Measurements from ENCODE around the gene LCN1.

DNA sequence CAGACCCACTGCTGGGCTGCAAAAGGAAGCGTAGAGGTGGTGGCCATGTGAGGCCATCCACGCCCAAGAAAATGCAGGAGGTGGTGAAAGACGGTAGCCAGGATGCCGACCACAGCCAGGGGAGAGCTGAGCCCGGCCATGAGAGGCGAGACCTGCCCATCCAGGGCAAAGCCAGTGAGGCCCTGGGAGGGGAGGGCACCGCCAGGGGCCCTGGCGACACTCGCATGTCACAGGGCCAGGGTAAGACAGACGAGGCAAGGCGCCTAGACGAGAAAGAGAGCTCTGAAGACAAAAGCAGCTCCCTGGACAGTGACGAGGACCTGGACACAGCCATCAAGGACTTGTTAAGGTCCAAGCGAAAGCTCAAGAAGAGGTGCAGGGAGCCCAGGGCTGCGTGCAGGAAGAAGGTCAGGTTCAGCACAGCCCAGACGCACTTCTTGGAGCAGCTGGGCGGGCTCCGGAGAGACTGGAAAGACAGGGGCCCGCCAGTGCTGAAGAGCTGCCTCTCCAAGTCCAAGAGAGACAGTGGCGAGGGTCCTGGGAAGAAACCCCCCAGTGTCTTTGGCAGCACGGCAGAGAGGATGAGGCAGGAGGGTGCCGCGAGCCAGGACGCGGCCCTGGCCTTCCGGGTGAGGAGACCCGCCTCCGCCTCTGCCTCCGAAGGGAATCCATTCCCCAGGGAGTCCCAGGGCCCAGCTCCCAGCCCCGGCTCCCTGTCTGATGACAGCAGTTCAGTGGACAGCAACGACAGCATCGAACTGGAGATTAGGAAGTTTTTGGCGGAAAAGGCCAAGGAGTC is 34.8 kb upstream of the LCN1 start:
- TF ChIP-seq, protein P1, sequence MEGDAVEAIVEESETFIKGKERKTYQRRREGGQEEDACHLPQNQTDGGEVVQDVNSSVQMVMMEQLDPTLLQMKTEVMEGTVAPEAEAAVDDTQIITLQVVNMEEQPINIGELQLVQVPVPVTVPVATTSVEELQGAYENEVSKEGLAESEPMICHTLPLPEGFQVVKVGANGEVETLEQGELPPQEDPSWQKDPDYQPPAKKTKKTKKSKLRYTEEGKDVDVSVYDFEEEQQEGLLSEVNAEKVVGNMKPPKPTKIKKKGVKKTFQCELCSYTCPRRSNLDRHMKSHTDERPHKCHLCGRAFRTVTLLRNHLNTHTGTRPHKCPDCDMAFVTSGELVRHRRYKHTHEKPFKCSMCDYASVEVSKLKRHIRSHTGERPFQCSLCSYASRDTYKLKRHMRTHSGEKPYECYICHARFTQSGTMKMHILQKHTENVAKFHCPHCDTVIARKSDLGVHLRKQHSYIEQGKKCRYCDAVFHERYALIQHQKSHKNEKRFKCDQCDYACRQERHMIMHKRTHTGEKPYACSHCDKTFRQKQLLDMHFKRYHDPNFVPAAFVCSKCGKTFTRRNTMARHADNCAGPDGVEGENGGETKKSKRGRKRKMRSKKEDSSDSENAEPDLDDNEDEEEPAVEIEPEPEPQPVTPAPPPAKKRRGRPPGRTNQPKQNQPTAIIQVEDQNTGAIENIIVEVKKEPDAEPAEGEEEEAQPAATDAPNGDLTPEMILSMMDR (IDR thresholded peaks at IDR 0.05; ENCODE audit: extremely low read depth in 1 of 2, insufficient read depth in 1 of 2, low read depth in 1 of 2, low read length in 2 of 2) = no peak
- TF ChIP-seq POLR2A (IDR thresholded peaks at IDR 0.05; ENCODE audit: low read depth, low read length) = no peak
- TF ChIP-seq EZH2 (IDR thresholded peaks at IDR 0.05; ENCODE audit: borderline replicate concordance, low read depth, low read length, severe bottlenecking) = no peak
- TF ChIP-seq MYC (IDR thresholded peaks at IDR 0.05; ENCODE audit: low read depth, low read length) = no peak
- TF ChIP-seq POLR2AphosphoS5 (IDR thresholded peaks at IDR 0.05; ENCODE audit: insufficient read depth, low read depth, low read length) = no peak
- no peak for TF ChIP-seq MAX (IDR thresholded peaks at IDR 0.05; ENCODE audit: insufficient read depth, insufficient read length)
- TF ChIP-seq FOS (IDR thresholded peaks at IDR 0.05; ENCODE audit: borderline replicate concordance, insufficient read depth, low read length) = no peak
- no peak for TF ChIP-seq JUN (IDR thresholded peaks at IDR 0.05; ENCODE audit: borderline replicate concordance, insufficient read depth, insufficient read length, low read depth)
